ENCODE data around the gene RGL3.
"Not testable (repeated sequence)": the region's sequence is repeated elsewhere in the genome, so short reads cannot be mapped to it uniquely, and the experiment has no call there.

Gene RGL3

GRCh38 chr19:11418549-11419506 lies at the start of gene RGL3:
Gene RGL3, minus strand, starts transcription at chr19:11419314. Its CDS starts 36 bp downstream, at chr19:11419278.
- no peak for DNase-seq

DNA sequence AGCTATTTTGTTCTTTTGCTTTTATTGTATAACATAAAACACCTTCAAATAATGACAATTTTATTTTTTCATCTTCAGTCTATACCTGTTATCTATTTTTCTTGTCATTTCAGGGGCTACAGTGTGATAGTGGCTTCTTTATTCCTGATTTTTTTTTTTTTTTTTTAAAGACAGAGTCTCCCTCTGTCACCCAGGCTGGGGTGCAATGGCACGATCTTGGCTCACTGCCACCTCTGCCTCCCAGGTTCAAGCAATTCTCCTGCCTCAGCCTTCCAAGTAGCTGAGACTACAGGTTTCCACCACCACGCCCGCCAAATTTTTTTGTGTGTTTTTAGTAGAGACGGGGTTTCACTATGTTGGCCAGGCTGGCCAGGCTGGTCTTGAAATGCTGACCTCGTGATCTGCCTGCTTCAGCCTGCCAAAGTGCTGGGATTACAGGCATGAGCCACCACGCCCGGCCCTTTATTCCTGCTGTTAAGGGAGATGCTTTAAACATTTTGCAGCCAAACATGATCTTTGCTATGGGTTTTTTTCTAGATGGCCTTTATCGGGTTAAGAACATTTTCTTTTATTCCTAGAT lies 49.2 kb upstream of the RGL3 start:
- not testable (repeated sequence) for DNase-seq

DNA sequence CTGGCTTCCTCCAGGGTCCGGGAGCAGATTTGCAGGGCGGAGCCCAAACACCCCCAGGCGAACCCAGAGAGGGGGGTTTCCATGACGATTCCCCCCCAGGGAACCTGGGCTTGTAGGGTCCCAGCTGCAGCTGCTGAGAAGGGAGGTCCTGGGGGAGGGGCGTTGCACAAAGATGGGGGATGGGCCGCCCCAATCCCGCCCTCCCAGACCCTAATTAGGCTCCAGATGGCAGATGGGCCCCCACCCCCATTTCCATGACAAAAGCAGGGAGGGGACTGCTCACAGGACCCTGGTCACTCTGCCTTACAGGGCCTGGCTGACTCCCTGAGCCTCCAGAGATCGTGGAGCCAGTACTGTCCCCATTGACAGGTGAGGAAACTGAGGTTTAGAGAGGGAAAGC lies 46.5 kb upstream of the RGL3 start:
- no peak for DNase-seq

DNA sequence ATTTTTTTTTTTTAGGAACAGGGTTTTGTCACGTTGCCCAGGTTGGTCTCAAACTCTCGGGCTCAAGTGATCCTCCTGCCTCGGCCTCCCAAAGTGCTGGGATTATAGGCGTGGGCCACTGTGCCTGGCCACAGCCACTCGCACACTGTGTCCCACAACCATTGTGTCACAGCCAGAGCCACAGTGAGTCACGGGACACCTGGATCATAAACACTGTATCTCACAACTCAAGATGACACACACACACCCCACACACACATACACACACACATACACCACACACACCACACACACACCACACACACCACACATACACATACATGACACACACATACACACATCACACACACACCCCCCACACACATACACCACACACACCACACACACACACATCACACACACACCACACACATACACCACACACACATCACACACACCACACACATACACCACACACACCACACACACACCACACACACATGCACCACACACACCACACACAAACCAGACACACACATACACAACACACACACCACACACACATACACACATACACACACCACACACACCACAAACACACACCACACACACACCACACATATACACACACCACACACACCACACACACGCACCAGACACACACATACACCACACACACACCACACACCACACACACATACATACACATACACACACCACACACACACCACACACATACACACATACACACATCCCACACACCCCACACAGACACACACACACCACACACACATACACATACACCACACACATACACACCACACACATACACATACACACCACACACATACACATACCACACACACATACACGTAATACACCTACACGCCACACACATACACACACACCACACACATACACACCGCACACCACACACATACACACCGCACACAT lies 45.5 kb upstream of the RGL3 start:
- DNase-seq: peak; percentile 43

DNA sequence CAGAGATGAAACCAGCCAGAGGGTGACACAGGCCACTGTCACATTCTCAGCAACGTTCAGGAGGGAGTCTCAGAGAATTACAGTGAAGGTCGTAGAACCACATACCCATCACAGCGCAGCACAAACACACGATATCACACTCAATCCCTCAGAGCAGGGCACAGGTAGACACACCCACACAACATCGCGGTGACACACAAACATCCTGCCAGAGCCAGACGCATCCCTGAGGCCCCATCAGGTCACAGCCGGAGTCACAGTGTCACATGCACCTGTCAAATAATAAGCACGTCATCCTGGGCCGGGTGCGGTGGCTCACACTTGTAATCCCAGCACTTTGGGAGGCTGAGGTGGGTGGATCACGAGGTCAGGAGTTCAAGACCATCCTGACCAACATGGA lies 44.3 kb upstream of the RGL3 start:
- DNase-seq: no peak

- no peak for DNase-seq
These were observed 42.3 kb upstream of the RGL3 start for GRCh38 chr19:11461453-11461852.

GRCh38 chr19:11460207-11460606 lies 41.1 kb upstream of the RGL3 start:
- no peak for DNase-seq

DNA sequence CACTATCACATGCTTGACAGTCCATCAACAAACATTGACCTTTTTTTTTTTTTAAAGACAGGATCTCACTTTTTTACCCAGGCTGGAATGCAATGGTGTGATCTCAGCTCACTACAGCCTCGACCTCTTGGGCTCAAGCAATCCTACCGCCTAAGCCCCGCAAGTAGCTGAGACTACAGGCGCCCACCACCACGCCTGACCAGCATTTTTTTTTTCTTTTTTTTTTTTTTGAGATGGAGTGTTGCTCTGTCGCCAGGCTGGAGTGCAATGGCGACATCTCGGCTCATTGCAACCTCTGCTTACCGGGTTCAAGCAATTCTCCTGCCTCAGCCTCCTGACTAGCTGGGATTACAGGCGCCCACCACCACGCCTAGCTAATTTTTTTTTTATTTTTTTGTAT lies 39.8 kb upstream of the RGL3 start:
- not testable (repeated sequence) for DNase-seq

DNA sequence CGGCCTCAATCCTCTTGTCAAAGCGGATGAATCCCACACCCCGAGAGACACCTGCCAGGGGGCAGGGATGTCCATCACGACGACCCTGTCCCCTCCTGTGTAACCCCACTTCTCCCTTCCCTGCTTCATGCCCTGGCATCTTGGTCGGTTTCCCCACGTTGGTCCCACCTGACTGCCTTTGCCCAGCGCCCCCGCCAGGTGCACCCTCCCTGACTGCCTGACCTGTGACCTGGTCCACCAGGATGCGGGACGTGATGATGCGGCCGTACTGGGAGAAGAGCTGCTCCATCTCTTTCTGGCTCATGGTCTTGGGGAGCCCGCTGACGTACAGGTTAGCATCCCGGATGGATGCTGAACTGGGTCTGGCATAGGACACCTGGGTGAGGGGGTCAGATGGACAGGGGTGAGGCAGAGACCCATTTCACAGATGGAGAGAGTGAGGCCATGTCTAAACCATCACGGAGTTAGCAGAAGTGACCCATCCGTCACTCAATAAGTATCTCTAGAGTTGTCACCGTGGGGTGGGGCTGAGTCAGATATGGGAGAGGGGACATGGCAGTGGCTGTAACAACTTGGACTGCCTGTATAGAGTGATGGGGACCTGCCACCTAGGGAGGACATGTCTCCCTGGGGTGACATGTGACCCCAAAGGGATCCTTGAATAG lies 39.3 kb upstream of the RGL3 start:
- DNase-seq: no peak

GRCh38 chr19:11457831-11458230 lies 38.7 kb upstream of the RGL3 start:
- DNase-seq: no peak

- DNase-seq: no peak
These were observed 38.0 kb upstream of the RGL3 start for GRCh38 chr19:11457115-11457514.

DNA sequence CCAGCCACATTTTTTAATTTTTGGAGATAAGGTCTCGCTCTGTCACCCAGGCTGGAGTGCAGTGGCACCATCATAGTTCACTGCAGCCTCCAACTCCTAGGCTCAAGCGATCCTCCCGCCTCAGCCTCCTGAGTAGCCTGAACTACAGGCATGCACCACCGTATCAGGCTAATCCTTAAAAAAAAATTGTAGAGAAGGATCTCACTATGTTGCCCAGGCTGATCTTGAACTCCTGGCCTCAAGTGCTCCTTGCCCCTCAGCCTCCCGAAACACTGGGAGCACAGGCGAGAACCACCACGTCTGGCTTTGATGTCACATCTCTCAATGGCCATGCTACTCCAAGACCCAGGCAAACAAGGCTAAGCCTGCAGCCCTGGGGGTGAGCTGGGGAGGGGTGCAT lies 37.5 kb upstream of the RGL3 start:
- no peak for DNase-seq

DNA sequence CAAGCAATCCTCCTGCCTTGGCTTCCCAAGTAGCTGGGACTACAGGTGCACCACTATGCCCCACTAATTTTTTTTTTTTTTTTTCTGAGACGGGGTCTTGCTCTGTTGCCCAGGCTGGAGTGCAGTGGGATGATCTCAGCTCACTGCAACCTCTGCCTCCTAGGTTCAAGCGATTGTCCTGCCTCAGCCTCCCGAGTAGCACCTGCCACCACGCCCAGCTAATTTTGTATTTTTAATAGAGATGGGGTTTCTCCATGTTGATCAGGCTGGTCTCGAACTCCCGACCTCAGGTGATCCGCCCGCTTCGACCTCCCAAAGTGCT lies 36.1 kb upstream of the RGL3 start:
- not testable (repeated sequence) for DNase-seq

DNA sequence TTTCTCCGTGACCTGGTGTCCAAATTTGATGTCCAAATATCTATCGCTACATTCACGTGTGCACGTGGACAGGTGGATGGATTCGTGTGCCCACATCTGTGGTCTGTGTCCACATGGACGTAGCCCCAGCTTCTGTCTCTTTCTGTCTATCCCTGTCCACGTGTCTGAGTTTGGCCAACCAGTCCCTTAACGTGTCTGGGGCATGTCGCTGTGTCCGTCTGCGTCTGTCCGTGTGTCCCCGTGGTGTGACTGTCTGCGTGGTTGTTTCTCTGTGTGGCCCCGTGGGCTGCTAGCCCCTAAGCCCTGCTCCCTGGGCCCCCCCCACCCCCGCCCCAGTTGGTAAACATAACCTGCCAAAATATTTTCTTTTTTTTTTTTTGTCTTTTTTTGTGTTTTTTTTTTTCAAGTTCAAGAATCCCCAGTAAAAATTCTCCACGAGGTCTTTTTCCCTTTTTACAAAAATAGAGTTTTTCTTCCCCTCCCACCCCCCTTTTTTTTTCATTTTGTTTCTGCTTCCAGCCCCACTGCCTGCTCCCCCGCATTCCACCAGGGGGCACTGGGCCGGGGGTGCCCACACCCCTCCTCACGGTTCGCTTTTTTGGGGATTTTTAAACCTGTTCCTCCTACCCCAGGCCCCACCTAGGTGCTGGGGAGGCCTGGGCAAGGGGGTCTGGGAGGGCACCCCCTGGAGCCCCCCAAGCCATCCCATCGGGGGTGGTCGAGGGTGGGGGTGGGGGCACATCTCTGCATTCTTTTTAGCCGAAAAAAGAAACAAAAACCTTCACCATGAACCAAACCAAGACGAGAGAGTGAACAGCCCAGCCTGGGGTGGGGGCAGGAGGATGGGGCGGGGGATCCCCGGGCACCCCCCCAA lies 34.6 kb upstream of the RGL3 start:
- DNase-seq: no peak

DNA sequence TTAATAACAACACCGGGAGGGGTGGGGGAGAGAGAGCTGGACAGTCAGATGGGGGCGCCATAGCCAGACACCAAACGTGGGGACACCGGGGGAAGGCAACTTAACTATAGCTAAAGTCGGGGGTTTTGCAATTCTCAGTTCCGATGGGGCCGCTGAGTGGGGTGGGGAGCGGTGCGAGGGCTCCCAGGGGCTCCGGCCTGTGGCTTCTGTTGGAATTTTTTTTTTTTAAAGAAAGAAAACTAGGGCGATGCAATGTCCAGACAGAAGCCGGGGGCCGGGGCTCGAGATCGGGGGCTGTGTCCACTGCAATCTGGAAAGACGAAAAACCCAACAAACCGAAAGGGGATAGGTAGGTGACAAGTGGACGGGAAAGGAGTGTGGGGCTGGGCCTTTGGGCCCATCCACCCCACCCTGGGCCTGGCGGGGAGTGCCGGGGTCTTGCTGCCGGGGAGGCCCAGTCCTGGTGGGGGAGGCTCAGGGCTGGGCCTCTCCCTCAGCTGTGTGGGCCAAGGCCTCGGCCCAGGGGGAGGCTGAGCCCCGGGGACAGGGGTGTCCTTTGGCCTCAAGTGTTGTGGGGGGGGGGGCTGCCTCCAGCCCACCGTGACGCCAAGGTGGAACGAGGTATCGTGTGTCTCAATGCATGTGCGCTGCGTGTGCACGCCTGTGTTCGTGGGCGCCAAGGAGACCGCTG lies 33.7 kb upstream of the RGL3 start:
- no peak for DNase-seq

- DNase-seq: no peak
These were observed 32.9 kb upstream of the RGL3 start for GRCh38 chr19:11451871-11452619.

- DNase-seq: no peak
These were observed 32.3 kb upstream of the RGL3 start for GRCh38 chr19:11451327-11451870.

DNA sequence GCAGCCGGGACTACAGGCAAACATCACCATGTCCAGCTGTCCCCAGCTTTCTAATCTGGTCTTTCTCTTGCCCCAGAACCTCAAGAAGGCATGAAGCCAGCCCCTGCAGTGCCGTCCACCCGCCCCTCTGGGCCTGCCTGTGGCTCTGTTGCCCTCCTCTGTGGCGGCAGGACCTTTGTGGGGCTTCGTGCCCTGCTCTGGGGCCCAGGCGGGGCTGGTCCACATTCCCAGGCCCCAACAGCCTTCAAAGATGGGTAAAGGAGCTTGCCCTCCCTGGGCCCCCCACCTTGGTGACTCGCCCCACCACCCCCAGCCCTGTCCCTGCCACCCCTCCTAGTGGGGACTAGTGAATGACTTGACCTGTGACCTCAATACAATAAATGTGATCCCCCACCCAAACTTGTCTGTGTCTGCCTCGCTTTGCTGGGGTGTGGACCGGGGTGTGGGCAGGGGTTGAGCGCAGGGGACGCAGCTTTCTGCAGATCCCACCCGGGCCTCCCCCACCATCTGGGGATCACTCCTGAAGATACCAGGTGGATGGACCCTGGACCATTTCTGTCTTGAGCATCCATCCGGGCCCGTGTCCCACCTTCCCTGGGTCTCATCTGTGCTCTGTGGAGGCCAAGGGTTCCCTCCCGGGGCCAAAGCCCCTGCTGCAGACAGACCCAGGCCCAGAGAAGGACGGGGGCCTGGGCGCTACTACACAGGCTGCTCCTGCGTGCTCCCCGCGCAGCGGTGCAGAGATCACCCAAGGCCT lies 31.6 kb upstream of the RGL3 start:
- no peak for DNase-seq

GRCh38 chr19:11448923-11449554 lies 29.9 kb upstream of the RGL3 start:
- no peak for DNase-seq

All from MV-4-11 (cell line).